MM.1S (cell line): Measurements from ENCODE around the gene TFIP11.

Source experiments
- EZH2 ChIP-seq: fragments of 300-600 bp; sonication (generic); optimal IDR thresholded peaks from 2 replicates; pipeline ENCODE3; 2017; ENCODE audit warnings: low read depth, mild to moderate bottlenecking, antibody characterized with exemption, low read length, mixed read lengths
- EZH2phosphoT487 ChIP-seq: fragments of 300-600 bp; sonication (generic); IDR thresholded peaks from 2 replicates; pipeline ENCODE4 v1.6.1; 2018; ENCODE audit warnings: antibody characterized with exemption, low read length
- TF ChIP-seq, protein P1 (sequence below): fragments of 300-600 bp; sonication (generic); IDR thresholded peaks from 2 replicates; pipeline ENCODE4 v1.5.1; 2016; ENCODE audit warnings: antibody characterized with exemption, low read length, mixed read lengths

DNA sequence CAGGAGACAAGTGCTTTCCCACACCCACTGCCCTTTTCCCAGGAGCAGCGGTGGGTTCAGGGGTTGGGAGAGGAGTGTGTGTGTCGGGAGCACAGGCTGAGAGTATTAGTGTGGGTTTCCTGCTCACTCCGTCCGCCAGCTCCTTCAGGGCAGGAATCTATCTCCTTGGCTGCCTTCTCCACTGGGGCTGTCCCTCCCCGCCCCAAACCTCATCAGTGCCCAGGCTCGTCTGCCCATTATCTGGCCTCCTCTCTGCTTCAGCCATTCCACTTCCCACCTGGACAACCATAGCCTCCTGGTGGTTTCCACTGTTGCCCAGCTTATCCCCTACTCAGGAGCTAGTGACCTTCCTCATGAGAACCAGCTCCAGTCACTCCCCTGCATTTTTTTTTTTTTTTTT lies 63.3 kb downstream of the TFIP11 start:
- TF ChIP-seq EZH2, result no peak
- TF ChIP-seq, protein P1, sequence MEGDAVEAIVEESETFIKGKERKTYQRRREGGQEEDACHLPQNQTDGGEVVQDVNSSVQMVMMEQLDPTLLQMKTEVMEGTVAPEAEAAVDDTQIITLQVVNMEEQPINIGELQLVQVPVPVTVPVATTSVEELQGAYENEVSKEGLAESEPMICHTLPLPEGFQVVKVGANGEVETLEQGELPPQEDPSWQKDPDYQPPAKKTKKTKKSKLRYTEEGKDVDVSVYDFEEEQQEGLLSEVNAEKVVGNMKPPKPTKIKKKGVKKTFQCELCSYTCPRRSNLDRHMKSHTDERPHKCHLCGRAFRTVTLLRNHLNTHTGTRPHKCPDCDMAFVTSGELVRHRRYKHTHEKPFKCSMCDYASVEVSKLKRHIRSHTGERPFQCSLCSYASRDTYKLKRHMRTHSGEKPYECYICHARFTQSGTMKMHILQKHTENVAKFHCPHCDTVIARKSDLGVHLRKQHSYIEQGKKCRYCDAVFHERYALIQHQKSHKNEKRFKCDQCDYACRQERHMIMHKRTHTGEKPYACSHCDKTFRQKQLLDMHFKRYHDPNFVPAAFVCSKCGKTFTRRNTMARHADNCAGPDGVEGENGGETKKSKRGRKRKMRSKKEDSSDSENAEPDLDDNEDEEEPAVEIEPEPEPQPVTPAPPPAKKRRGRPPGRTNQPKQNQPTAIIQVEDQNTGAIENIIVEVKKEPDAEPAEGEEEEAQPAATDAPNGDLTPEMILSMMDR, result no peak
- TF ChIP-seq EZH2phosphoT487, result no peak
